Inflammatory macrophage treated with lipopolysaccharide for 1 hour (primary cell): ENCODE data around the gene TTYH3.
"Not testable (repeated sequence)": the region's sequence is repeated elsewhere in the genome, so short reads cannot be mapped to it uniquely, and the experiment has no call there.

ENCODE experiments used
- DNase-seq, 2 donors: peaks; one replicate each; pipeline ENCODE4 v3.0.0-alpha.2; 2020 to 2022

TTYH3 gene

DNA sequence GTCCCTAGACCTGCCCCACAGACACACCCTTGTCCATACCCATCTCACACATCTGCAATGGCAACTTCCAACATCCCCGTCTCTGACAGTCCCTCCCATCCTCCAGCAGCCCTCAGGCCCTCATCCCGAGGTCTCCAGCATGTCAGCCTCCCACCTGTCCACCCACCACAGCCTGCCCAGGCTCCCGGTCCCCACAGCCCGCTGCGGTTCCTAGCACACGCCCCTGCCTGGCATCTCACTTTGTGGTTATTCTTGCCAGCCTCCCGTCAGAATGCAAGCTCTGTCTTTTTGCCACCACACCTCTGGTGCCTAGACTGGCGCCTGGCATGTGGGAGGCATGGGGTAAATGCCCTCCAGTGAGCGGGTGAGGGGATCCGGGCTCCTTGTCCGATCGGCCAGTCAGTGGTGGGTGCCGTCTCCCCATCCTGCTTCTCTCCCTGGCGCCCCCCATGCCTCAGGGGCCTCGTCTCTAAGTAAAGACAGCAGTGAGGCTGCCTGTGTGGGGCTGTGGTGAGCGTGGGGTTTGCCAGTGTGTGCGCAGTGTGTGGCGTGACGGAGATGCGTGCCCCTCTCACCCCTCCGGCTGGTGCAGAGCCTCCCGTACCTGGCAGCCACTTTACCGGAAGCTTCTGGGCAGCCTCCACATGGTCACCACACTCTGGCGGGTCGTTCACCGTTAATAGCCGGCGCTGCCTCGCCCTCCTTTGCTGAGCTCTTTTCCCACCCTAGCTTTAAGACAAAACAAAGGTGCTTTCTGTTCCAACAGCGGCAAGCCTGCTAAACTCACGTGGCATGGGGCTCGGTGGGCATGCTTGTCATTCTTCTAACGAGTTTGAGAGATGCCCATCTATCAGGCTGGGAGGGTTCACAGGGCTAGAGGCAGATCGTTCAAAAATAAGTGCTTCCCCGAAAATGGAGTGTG, 28.5 kb upstream of the TTYH3 start:
- DNase-seq, result no peak

GRCh38 chr7:2604608-2605174, 27.1 kb upstream of the TTYH3 start:
- DNase-seq, result no peak

- DNase-seq, result no peak
Measured at GRCh38 chr7:2605608-2606538, 25.9 kb upstream of the TTYH3 start.

- DNase-seq, result no peak
Measured at GRCh38 chr7:2606539-2606936, 25.2 kb upstream of the TTYH3 start.

- peak in 1 of 2 donors; percentile 45 for DNase-seq
Measured at GRCh38 chr7:2607122-2607922, 24.5 kb upstream of the TTYH3 start.

DNA sequence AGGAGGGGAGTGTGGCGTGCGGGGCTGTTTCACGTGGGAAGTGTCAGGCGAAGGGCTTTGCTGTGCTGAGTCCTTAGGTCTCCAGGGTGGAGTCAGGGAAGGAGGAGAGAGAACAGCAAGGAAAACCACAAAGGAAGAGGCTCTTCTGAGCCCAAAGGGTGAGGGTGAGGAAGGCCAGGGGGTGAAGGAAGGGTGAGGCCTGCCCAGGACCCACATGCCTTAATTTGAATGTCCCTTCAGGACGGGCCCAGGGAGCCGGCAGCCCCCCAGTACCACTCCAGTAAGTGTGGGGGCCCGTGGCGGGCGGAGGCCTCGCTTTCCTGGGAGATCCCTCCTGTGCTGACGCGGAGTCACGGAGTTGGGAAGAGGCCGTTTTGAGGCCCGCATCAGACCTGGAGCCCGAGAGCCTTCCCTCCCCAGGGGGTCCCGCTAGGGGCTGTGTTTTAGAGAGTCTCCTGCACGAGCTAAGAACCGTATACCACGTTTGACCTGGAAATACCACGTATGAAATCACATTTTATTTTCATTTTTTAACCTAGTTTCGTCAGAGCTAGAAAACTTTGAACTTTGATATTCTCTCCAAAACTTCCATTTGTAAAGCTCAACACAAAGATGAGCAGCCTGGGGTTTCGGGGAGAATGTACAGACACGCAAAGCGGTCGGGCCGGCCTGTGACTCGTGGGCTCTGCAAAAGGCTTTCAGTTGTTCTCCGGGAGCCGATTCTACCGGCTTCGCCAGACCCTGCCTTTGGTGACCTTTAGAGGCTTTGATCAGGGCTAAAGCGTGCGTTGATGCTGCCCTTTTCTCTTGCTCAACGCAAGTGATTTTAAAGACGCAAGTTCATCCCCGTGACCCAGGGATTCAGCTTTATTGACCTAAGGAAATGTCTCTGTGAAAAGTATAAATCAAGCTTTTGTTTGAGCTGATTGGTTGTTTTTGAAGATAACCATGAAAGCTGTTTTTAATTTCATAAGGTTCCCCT, 23.6 kb upstream of the TTYH3 start:
- DNase-seq, result no peak

- peak; percentile 56 to 65 for DNase-seq
Measured at GRCh38 chr7:2608921-2609411, 22.8 kb upstream of the TTYH3 start.

GRCh38 chr7:2609646-2610045, 22.1 kb upstream of the TTYH3 start:
- not testable (repeated sequence) for DNase-seq

DNA sequence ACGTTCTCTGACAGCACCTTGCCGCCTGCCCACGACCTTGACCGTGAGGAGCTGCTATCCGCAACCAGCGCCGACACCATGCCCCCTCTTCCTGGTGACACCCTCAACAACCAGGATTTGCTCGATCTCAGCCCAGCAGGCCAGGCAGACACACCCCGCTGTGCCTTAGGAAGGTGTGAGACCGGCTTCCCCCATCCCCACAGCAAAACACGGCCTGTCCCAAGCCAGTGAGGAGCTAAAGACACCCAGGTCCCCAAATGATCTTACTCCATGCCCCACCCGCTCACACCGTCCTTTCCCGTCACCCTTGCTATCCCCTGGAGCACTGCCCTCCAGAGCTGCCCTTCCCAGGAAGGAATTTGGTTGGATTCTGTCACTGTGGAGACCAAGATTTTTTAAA, 21.3 kb upstream of the TTYH3 start:
- no peak for DNase-seq

DNA sequence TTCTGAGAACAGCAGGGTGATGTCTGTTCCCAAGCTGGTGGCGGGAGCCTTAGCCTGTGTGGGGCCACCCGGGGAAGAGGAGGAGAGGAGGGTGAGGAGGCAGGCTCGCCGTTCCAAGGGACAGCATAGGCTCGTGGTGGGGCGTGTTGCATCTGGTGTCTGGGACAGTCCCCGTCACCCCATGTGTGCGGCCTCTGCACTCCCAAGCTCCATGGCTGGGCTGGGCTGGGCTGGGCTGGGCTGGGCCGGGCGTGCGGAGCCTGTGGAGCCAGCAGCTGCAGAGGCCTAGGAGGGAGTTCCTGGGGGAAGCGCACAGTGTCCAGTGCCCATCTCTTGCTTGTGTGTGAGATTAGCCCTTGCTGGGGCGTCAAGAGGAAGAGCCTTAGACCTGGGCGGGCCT, 20.9 kb upstream of the TTYH3 start:
- DNase-seq, result no peak

DNA sequence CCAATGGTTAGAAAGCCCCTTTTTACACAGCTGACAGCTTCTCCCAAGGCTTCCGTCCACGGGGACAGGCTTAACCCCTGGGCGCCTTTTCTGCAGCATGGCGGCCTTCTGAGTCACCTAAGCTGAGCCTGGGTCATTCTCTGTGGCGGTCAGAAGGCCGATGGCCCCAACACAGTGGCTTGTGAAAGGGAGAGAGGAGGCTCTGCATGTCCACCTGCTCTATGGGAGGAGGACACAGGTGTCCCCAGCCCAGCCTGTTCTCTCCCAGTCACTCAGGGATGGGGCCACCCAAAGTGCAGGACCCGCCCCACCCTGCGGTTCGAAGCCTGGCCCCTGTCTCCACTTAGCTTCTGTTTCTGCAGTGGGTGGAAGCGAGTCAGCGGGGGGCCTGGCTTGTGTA, 20.4 kb upstream of the TTYH3 start:
- no peak for DNase-seq

DNA sequence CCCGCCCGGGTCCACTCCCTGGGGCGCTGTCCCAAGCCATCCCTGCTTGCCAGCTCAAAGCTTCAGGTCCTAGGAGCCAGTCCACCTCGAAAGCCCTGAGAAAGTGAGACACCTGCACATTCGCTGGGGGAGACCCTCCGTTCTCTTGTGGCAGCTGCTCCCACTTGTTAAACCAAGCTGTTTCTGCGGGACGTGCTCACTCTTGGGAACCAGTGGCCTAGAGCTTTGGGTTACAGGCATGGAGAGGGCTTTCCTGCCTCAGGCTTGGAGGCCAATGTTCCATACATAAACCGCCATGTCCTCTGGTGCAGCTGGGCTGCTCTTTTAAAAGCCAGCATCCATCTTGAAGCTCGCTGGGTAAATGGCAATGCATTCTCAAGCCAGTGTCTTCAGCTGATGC, 19.9 kb upstream of the TTYH3 start:
- DNase-seq, result no peak

DNA sequence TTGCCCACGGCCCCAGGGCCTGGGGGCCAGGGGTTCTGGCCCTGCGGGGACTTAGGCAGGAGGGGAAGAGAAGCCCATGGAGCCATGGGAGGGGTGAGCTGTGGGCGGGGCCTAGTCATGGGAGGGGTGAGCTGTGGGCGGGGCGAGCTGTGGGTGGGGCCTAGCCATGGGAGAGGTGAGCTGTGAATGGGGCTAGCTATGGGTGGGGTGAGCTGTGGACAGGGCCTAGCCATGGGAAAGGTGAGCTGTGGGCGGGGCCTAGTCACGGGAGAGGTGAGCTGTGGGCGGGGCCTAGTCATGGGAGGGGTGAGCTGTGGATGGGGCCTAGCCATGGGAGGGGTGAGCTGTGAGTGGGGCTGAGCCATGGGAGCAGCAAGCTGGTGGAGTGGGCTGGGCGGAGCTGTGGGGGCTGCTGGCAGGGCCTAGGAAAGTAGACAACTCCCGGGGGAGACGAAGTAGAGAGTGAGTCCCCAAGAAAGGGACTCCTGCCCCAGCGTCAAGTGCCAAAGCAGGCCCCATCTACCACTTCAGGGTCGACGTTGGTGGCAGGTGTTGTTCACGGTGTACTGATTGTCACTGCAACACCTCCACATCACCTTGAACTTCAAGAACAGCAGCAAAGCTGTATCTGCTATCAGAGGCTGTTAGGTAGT, 19.2 kb upstream of the TTYH3 start:
- no peak for DNase-seq

GRCh38 chr7:2613098-2613930, 18.5 kb upstream of the TTYH3 start:
- no peak for DNase-seq

- DNase-seq, result no peak
Measured at GRCh38 chr7:2613931-2614600, 17.7 kb upstream of the TTYH3 start.

- DNase-seq, result no peak
Measured at GRCh38 chr7:2614631-2615330, 17.0 kb upstream of the TTYH3 start.

DNA sequence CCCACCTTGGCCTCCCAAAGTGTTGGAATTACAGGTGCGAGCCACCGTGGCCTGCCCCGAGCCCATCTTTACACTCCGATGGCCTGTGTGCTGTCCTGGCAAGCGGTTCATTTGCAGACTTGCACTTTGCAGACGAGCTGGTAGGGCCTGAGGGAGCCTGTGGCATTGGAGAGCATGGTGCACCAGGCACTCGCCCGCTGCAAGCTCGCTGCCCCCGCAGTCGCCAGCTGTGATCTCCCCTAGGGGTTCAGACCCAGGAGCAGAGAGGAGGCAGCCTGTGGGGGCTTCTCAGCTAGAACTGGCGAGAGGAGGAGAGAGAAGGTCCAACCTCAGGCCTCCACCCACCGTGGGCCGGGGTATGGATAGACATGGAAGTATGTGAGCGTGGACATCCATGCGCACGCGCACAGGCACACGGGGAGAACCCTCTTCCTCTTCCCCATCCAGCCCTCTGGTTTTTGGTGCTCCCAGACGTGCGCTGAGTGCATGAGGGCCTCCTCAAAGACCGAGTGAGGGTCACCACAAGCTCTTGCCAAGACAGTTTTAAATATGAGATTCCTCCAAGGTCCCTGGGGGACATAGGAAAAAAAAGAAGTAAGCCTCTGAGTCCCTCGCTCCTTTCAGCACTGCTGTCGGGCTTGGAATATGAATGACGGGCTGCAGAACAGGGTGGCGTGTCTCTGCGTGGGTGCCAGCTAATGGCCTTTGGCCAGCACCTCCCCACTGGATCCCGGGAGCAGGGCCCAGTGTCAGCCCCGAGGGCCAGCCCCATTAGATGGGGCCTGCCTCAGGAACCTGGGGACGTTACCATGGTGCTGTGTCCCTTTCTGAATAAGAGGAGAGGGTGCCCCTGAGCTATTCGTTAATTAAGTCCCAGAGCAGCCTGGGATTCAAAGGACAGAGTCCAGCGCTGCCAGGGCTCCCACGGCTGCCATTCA, 15.1 kb upstream of the TTYH3 start:
- DNase-seq, result no peak
